NCI-H2107 (cell line): ENCODE results near the gene NFIB.

Source experiments
- DNase-seq: peaks from one replicate; lab custom pipeline; 2025; lab: John Stamatoyannopoulos, UW

Gene NFIB

GRCh38 chr9:14104496-14104895 is 209.4 kb downstream of the NFIB start:
- DNase-seq = no peak

GRCh38 chr9:14103115-14103514 is 210.8 kb downstream of the NFIB start:
- DNase-seq = no peak

DNA sequence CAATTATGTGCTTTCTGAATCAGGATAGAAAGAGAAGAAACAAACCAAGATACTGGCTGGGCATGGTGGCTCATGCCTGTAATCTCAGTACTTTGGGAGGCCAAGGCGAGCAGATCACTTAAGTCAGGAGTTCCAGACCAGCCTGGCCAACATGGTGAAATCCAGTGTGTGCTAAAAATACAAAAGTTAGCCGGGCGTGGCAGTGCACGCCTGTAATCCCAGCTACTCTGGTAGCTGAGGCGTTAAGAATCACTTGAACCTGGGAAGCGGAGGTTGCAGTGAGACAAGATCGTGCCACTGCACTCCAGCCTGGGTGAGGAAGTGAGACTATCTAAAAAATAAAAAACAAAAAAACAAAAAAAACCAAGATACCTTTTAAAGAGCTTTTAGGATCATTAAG is 214.2 kb downstream of the NFIB start:
- DNase-seq = no peak

- DNase-seq = no peak
Observed at GRCh38 chr9:14098486-14099180, 215.3 kb downstream of the NFIB start.

DNA sequence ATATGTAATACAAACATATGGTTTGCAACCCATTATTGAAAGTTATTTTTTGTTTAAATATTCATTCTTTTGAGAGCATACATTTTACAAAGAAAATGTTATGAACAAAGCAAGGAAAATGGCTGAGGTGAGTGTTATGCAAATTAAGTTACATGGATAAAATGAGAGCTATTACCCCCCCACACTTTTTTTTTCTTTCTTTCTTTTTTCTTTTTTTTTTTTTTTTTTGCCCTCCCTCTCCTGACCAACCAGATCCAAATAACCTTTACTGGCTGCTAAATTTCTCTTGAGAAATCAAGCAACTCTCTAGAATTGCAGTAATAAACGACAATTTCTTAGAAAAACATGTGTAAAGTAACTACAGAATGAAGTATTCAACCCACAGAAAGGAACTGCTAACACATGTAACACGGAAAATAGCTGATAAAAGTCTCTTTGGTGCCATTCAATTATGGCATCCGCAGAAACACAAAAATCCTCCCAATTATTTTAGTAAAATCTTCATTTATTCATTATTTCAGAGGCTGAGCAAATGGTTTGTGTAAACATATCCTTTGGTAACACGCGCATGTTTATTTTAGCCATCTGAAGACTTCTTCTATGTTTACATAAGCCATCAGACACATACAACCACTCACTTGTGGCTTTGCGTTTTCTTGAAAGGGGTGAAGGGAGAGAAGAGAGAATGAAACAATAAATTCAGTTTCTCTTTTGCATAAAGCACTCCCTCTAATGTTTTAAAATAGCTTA is 216.1 kb downstream of the NFIB start:
- no peak for DNase-seq

GRCh38 chr9:14097215-14097614 is 216.7 kb downstream of the NFIB start:
- DNase-seq = no peak

DNA sequence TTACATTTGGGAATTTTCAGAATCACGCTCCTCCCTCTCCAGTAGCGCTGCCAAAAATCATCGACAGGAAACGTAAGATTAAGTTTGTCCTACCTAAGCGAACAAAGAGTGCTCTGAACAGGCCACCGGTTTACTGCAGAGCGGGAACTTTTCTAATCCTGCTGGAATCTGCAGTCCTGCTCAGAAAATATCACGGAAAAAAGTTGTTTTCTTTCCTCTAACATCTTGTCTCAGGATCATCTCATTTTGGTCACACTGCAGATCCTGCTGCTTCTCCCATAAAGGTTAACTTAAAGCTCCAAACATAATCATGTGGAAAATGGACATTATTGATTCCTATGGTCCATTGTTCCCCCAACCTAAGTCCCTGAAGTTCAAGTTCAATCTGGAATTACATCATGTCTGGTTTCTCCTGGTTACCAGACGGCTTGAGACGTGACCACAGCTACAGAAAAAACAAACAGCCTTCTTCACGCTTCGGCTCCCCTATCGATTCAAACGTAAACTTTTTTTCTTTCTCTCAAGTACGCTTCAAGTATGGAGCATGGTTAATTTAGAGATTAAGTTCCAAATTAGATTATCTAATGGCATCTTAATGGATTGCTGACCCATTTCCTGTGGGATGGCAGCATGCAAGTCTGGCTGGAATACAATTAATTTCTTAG is 217.6 kb downstream of the NFIB start:
- DNase-seq = peak; percentile 70

DNA sequence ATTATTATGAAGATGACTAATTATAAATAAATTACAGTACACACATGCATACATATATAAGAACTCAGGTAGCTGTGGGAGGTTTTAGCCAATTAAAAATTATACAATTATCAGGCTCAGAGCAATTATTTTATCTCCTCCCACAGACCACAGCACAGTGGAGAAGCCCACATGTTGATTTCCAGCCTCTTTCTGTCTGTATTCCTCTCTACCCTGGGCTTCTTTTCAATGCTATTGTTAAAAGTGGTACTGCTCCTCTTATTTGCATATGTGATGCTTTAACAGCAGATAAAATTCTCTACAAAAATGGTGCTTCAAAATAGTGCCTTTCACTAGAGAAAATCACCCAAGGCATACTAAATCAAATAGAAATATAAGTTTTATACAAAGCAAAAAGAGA is 218.7 kb downstream of the NFIB start:
- DNase-seq = no peak

GRCh38 chr9:14094491-14094890 is 219.4 kb downstream of the NFIB start:
- no peak for DNase-seq

DNA sequence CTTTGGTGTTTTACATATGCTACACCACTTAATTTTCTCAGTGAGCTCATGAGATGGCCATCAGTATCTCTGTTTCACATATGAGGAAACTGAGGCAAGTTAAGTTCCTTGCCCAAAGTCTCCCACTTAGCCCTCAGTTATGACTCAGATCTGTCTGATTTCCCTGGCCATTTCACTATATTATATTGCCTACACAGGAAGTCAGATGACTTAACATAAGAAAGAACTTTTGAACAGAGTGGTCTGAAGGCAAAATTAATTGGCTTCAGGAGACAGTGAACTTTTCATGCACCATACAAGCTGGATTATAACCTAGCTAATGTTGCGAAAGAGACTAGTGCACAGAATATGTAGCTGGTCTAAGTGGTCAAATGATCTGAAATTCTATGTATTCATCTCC is 221.6 kb downstream of the NFIB start:
- no peak for DNase-seq

DNA sequence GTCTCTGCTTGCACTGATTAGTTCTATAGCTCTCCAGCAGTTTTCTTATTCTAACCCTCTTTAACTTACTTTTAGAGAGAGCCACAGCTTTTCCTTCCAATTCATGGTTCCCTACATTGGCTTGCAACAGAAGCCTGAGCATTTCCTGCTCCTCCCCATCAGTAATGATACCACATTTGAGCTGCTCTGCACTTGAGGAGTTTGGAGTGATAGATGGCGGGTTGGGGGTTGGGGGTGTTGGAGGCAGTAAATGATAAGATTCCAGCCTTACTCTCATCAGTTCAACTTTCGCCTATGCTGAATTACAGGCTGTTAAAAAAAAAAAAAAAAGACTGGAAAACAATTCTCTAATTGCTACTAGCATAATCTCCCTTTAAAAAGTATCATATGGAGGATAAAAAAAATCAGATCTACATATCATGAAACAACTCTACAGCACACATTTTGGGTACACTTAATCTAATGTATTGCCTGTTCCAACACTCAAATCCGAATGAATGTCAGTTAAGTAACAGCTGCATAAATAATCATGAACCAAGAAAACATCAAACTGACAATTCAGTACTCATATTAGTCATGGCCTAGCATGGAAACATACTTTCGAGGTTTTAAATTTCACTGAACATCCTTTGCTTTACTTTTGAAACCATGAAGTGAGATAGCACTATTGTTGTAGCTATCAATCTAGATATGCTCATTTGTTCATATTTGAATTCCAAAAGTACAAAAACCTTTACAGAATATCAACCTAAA is 224.7 kb downstream of the NFIB start:
- no peak for DNase-seq

GRCh38 chr9:14087576-14087975 is 226.4 kb downstream of the NFIB start:
- no peak for DNase-seq

DNA sequence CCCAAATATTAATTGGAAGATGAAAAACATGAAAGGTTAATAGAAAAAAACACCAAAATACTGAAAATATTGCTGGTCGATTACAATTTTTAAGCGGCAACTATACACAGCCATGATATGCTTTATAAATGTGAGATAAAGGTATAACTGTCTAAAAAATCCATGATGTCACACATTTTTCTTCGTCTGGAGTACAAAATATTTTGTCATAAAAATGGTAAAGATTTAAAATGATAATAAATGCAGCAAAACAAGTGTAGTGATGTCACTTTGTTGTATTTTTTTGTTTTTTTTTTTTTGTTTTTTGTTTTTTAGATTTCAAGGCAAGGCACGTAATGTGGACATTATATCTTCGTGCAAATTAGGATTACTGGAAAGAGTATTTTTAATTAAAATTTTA is 227.4 kb downstream of the NFIB start:
- no peak for DNase-seq

DNA sequence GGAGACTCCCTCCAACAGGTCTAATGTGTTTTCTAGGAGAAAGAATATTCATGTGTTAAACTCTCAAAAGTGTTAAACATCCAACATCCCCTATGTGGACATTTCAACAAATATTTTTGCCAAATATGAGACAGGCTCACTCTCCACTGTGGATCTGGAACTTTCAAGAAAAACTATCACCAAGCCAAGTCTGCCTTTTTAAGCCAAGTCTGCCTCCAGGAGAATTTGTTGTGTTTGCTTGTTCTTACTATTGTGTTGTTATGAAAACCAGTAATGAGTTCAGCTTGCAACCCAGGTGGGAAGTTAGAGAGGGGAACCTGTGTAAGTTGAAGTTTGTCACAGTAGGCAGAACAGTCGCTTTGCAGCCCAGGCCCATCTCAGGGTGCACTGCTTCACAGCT is 228.1 kb downstream of the NFIB start:
- DNase-seq = no peak

GRCh38 chr9:14084867-14085266 is 229.1 kb downstream of the NFIB start:
- no peak for DNase-seq

GRCh38 chr9:14083366-14083765 is 230.6 kb downstream of the NFIB start:
- no peak for DNase-seq

DNA sequence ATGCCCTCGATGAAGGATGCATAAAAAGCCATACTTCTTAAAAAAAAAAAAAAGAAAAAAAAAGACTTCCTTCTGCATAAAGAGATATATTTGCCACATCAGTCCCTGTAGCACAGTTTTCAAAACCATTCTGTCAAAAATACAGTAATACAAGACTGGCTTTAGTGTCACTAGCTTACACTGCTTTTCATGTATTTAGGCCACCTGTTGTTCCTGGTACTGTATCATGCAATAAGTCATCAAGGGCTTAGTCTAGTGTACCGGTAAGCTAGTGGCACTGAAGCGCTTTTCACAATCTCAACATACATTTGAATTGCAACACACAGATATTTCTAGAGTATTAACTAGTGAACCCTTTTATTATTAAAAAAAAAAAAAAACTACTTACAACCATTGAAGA is 231.2 kb downstream of the NFIB start:
- no peak for DNase-seq

DNA sequence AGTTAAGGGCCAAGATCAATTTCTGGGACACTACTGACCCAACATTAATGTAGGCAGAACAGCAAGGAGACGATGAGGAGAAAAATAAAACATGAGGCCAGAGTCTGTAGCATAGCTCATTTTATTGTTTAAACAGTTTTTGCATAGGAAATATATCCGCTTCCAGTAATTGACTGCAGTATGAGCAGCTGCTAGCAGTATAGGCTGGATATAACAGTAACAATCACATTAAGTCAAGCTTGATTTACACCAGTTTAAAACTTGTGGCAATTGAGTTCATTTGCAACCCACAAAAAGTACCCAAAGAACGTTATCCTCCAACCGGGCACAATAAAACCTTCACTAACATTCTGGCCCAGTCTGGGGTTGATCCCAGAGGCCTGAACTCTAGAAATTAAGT is 232.2 kb downstream of the NFIB start:
- DNase-seq = no peak

DNA sequence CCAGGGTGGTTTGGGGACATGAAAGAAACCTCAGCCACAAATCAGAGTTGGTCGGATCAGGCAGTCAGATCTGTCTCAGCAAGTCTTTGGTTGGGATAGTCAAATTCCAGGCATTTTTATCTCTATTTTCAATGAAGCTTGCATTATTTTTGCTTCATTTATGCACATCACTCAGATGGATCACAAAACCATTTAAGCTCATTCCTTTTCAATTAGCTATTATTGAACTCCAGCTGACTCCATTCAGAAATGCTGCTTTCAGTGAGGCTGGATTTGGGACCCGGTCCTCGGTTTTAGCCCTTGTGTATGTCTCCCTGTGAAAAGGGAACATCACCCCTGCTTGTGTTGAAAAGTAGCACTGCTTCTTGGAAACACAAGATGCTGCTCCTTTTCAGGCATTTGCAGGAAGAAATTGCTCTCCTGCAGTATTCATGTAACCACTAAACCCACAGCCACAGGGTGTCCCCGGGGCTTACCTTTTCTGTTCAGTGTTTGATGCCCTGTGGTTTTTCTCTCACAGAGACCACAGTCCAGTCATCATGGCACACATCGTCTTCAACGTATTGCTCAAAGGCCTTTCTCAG is 232.9 kb downstream of the NFIB start:
- peak; percentile 32 for DNase-seq

- DNase-seq = no peak
Observed at GRCh38 chr9:14079440-14079839, 234.5 kb downstream of the NFIB start.

DNA sequence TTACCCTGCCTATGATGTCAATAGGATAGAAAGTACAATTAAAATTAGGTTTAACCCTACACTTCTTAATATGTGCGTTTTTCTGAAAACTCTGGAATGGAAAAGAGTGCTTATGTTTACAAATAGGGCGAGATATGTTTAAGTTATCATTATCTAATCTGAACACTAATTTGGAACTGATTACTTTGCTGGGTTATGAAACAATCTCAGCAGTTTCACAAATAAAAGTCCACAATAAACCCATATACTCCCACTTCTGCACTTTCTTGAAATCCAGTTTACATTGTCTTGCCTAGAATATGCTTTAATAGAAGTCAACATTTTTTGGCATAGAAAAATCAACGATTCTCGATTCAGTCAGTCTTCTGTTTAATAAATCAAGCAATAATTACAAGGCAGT is 236.3 kb downstream of the NFIB start:
- no peak for DNase-seq

DNA sequence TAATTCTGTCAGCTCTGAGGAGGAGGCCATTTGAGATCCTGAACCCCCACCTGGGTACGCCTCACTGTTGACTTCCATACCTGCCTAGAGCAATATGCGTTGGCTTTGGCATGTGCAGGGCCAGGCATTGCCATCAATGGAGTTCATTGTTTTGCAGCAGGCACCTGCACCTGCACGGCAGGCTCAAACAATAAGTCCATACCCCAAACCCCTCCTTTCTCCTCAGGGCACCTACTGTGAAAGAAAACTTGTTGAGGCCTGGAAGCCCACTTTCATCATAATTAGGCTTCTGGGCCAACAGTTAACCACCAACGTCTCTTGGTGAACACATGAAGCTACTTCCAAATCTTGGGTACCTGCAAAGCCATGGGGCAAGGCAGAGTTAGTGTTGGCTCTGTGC is 238.7 kb downstream of the NFIB start:
- DNase-seq = peak; percentile 34
